Measurements from ENCODE around the gene PTPRG. TPM values are rescaled to one million over a fixed set of nuclear protein-coding genes. Genes with fewer than 3 reads are reported as not detected.
A peak's percentile ranks its signal among the peaks of the same experiment; 100 is the strongest.

Gene PTPRG
- total and polyA plus RNA-seq, 2 experiments from 2014 or later: 24.4 to 131 TPM

- H3K27me3 Mint-ChIP-seq (ENCODE audit: insufficient read depth, low read depth, poor library complexity): peaks cover 4% of the 10 kb centered on the region
- Histone ChIP-seq H3K27ac (ENCODE audit: low read depth) (no peak overlapping the region), H3F3A (replicated peaks; ENCODE audit: low read depth) (no peaks in the 10 kb centered on the region), H3K4me3 (no peak overlapping the region), H3K27me3 (ENCODE audit: insufficient read depth) (no peaks in the 10 kb centered on the region), H4K20me1 (replicated peaks; ENCODE audit: insufficient read depth) (peaks cover 24% of the 10 kb centered on the region), H3K9me2 (ENCODE audit: insufficient read depth) (no peaks in the 10 kb centered on the region), H2AFZ (no peak overlapping the region), H3K36me3 (ENCODE audit: insufficient read depth) (no peaks in the 10 kb centered on the region), H3K4me1 (ENCODE audit: insufficient read depth) (peaks cover 39% of the 10 kb centered on the region), H3K79me2 (replicated peaks; ENCODE audit: insufficient read depth) (peaks cover 98% of the 10 kb centered on the region), H3K4me2 (no peak overlapping the region)
- DNase-seq (ENCODE audit: low spot score) (no peak), ATAC-seq (no peak)
- peaks cover 56% of the 10 kb centered on the region for H3K4me1 Mint-ChIP-seq
- H3K27ac Mint-ChIP-seq: no peak overlapping the region
- no peaks in the 10 kb centered on the region for H3K9me3 Mint-ChIP-seq
- H3K36me3 Mint-ChIP-seq (ENCODE audit: low read depth): peaks cover 3% of the 10 kb centered on the region; the same call in 2 of the 3 replicates
- H3K4me3 Mint-ChIP-seq: no peak overlapping the region
- TF ChIP-seq, protein P1, sequence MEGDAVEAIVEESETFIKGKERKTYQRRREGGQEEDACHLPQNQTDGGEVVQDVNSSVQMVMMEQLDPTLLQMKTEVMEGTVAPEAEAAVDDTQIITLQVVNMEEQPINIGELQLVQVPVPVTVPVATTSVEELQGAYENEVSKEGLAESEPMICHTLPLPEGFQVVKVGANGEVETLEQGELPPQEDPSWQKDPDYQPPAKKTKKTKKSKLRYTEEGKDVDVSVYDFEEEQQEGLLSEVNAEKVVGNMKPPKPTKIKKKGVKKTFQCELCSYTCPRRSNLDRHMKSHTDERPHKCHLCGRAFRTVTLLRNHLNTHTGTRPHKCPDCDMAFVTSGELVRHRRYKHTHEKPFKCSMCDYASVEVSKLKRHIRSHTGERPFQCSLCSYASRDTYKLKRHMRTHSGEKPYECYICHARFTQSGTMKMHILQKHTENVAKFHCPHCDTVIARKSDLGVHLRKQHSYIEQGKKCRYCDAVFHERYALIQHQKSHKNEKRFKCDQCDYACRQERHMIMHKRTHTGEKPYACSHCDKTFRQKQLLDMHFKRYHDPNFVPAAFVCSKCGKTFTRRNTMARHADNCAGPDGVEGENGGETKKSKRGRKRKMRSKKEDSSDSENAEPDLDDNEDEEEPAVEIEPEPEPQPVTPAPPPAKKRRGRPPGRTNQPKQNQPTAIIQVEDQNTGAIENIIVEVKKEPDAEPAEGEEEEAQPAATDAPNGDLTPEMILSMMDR (conservative IDR thresholded peaks at IDR 0.05; ENCODE audit: low read depth in 2 of 2): no peak
- TF ChIP-seq, protein P2, sequence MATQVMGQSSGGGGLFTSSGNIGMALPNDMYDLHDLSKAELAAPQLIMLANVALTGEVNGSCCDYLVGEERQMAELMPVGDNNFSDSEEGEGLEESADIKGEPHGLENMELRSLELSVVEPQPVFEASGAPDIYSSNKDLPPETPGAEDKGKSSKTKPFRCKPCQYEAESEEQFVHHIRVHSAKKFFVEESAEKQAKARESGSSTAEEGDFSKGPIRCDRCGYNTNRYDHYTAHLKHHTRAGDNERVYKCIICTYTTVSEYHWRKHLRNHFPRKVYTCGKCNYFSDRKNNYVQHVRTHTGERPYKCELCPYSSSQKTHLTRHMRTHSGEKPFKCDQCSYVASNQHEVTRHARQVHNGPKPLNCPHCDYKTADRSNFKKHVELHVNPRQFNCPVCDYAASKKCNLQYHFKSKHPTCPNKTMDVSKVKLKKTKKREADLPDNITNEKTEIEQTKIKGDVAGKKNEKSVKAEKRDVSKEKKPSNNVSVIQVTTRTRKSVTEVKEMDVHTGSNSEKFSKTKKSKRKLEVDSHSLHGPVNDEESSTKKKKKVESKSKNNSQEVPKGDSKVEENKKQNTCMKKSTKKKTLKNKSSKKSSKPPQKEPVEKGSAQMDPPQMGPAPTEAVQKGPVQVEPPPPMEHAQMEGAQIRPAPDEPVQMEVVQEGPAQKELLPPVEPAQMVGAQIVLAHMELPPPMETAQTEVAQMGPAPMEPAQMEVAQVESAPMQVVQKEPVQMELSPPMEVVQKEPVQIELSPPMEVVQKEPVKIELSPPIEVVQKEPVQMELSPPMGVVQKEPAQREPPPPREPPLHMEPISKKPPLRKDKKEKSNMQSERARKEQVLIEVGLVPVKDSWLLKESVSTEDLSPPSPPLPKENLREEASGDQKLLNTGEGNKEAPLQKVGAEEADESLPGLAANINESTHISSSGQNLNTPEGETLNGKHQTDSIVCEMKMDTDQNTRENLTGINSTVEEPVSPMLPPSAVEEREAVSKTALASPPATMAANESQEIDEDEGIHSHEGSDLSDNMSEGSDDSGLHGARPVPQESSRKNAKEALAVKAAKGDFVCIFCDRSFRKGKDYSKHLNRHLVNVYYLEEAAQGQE (IDR thresholded peaks at IDR 0.05; ENCODE audit: unreplicated experiment): peak; percentile 14
These were observed 241.4 kb downstream of the PTPRG start for GRCh38 chr3:61802772-61803171.

DNA sequence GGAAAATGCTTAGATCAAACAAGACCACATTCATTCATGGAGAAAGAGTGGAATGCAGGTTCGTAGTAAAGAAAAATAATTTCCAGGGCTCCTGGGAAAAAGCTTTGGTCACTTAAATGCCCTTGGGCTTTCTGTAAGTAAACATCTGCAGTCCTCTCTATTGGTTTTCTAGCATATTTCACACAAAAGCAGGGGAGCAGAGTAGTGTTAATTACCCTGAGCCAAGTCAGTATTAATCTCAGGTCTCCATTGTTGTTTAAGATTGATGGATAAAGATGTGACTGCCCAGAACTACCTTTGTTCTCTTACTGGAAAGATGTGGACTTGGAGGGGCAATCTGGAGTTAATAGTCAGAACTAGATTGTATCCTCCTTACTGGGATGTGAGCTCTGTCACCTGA, 242.6 kb downstream of the PTPRG start:
- Histone ChIP-seq H3K4me3 (no peak overlapping the region), H2AFZ (no peak overlapping the region), H3K27ac (ENCODE audit: low read depth) (no peak overlapping the region; the same call in 1 of the 2 replicates), H4K20me1 (replicated peaks; ENCODE audit: insufficient read depth) (peaks cover 22% of the 10 kb centered on the region), H3K36me3 (ENCODE audit: insufficient read depth) (no peaks in the 10 kb centered on the region), H3K27me3 (ENCODE audit: insufficient read depth) (no peaks in the 10 kb centered on the region), H3K4me2 (no peak overlapping the region), H3K9me2 (ENCODE audit: insufficient read depth) (no peaks in the 10 kb centered on the region), H3K79me2 (replicated peaks; ENCODE audit: insufficient read depth) (peaks cover 98% of the 10 kb centered on the region), H3F3A (replicated peaks; ENCODE audit: low read depth) (no peaks in the 10 kb centered on the region), H3K4me1 (ENCODE audit: insufficient read depth) (peaks cover 43% of the 10 kb centered on the region)
- Mint-ChIP-seq H3K27ac (no peak overlapping the region), H3K4me3 (no peak overlapping the region), H3K27me3 (ENCODE audit: insufficient read depth, low read depth, poor library complexity) (peaks cover 4% of the 10 kb centered on the region), H3K9me3 (no peaks in the 10 kb centered on the region), H3K4me1 (peaks cover 59% of the 10 kb centered on the region), H3K36me3 (ENCODE audit: low read depth) (peaks cover 3% of the 10 kb centered on the region; the same call in 2 of the 3 replicates)
- DNase-seq (ENCODE audit: low spot score) (no peak), ATAC-seq (no peak)
- TF ChIP-seq STAT1 (IDR thresholded peaks at IDR 0.05; ENCODE audit: unreplicated experiment): no peak
- TF ChIP-seq, protein P2 (IDR thresholded peaks at IDR 0.05; ENCODE audit: unreplicated experiment): no peak
- no peak for TF ChIP-seq NANOG (IDR thresholded peaks at IDR 0.05; ENCODE audit: borderline replicate concordance)
- TF ChIP-seq ZNF331 (CRISPR knock-in tag; IDR thresholded peaks at IDR 0.05; ENCODE audit: low read depth): no peak
- TF ChIP-seq EZH2phosphoT487 (IDR thresholded peaks at IDR 0.05; ENCODE audit: unreplicated experiment): no peak
- TF ChIP-seq ZNF114 (CRISPR knock-in tag; IDR thresholded peaks at IDR 0.05): no peak
- TF ChIP-seq EZH2 (IDR thresholded peaks at IDR 0.05; ENCODE audit: low read depth, unreplicated experiment): no peak
- no peak for TF ChIP-seq CREB1 (CRISPR knock-in tag; IDR thresholded peaks at IDR 0.05; ENCODE audit: low read depth)

All from GM23338 (cell line).